HepG2 (cell line): Measurements from ENCODE around the gene DSTYK. TPM values are rescaled to one million over a fixed set of nuclear protein-coding genes. Genes with fewer than 3 reads are reported as not detected.

ENCODE experiments used
- AGO1 ChIP-seq: fragments of 200-400 bp; formaldehyde crosslinking; IDR thresholded peaks from 2 replicates; pipeline ENCODE4 v1.6.1; 2017; ENCODE audit warnings: mild to moderate bottlenecking, low read depth, low read length, moderate library complexity; ENCODE audit not compliant: poor library complexity, severe bottlenecking
- DPF2 ChIP-seq: sonication (generic); formaldehyde crosslinking; IDR thresholded peaks from 2 replicates; pipeline ENCODE4 v1.4.0; 2020; ENCODE audit warnings: mild to moderate bottlenecking, low read depth, missing genetic modification reagents, borderline replicate concordance
- HHEX ChIP-seq: IDR thresholded peaks from 2 replicates; pipeline ENCODE4 v1.6.1; 2016; ENCODE audit warnings: control low read depth
- NCOA5 ChIP-seq: sonication (generic); formaldehyde crosslinking; IDR thresholded peaks from 2 replicates; pipeline ENCODE4 v1.4.0; 2020; ENCODE audit warnings: missing genetic modification reagents
- NFE2L2 ChIP-seq: fragments of 150-350 bp; IDR thresholded peaks from 2 replicates; pipeline ENCODE4 v1.6.1; 2014; ENCODE audit warnings: low read length
- PBX3 ChIP-seq: sonication (generic); formaldehyde crosslinking; IDR thresholded peaks from 2 replicates; pipeline ENCODE4 v1.8.1; 2023; ENCODE audit warnings: missing genetic modification reagents, inconsistent platforms, borderline replicate concordance
- RARA ChIP-seq: IDR thresholded peaks from 2 replicates; pipeline ENCODE4 v1.6.1; 2016; ENCODE audit warnings: missing genetic modification reagents, missing compliant biosample characterization
- SNAI1 ChIP-seq: sonication (generic); formaldehyde crosslinking; IDR thresholded peaks from 2 replicates; pipeline ENCODE4 v1.5.0; 2020; ENCODE audit warnings: mild to moderate bottlenecking, missing genetic modification reagents, borderline replicate concordance
- THRA ChIP-seq: sonication (generic); formaldehyde crosslinking; IDR thresholded peaks from 2 replicates; pipeline ENCODE4 v1.4.0; 2020; ENCODE audit warnings: missing genetic modification reagents, borderline replicate concordance
- ZHX2 ChIP-seq, 2 experiments: sonication (generic) in 1 of 2; formaldehyde crosslinking in 1 of 2; IDR thresholded peaks; 2 replicates each; pipeline versions ENCODE4 v1.6.1 to v1.9.0; 2014 to 2022; ENCODE audit warnings: antibody characterized with exemption in 1 of 2, borderline replicate concordance in 1 of 2, inconsistent platforms in 1 of 2, low read depth in 1 of 2, missing genetic modification reagents in 1 of 2
- ZNF143 ChIP-seq: sonication (generic); formaldehyde crosslinking; IDR thresholded peaks from 2 replicates; pipeline ENCODE4 v1.4.0; 2020; ENCODE audit warnings: missing genetic modification reagents
- ZNF224 ChIP-seq: sonication (generic); formaldehyde crosslinking; IDR thresholded peaks from 2 replicates; pipeline ENCODE4 v1.5.0; 2020; ENCODE audit warnings: mild to moderate bottlenecking, missing genetic modification reagents
- ZNF446 ChIP-seq: sonication (generic); formaldehyde crosslinking; IDR thresholded peaks from 2 replicates; pipeline ENCODE4 v1.5.0; 2020; ENCODE audit warnings: mild to moderate bottlenecking, missing genetic modification reagents
- ZNF691 ChIP-seq: sonication (generic); formaldehyde crosslinking; IDR thresholded peaks from 2 replicates; pipeline ENCODE4 v1.4.0; 2020; ENCODE audit warnings: missing genetic modification reagents, low read depth, mild to moderate bottlenecking, borderline replicate concordance
- polyA plus RNA-seq, 8 experiments: library from polyadenylated mRNA; depleted of rRNA in 3 of 8; stranded (reverse) in 7 of 8; unstranded in 1 of 8; fragments of >200 nt; fragmentation: Illumina TruSeq in 4 of 8; extraction: Trizol in 4 of 8; gene quantifications; 2 replicates each; pipeline versions ENCODE4 v1.2.1 to v1.2.3, GENCODE V29; 2011 to 2016; ENCODE audit warnings: low read depth in 4 of 8, missing spikeins in 1 of 8, mixed read lengths in 1 of 8; ENCODE audit not compliant: insufficient read depth in 1 of 8
- total RNA-seq, 5 experiments: library from RNA; depleted of rRNA; stranded (reverse); fragments of >200 nt; fragmentation: Illumina TruSeq; extraction: Trizol; gene quantifications; 2 replicates each; pipeline ENCODE4 v1.2.3, GENCODE V29; 2016; ENCODE audit warnings: low read depth in 1 of 5

The DSTYK gene
- total and polyA plus RNA-seq, 2 of the 13 experiments (the other 11 are each of a cell fraction or from before 2014, with no cell fraction given): 2.6 to 4.8 TPM

- TF ChIP-seq ZHX2 (IDR thresholded peaks at IDR 0.05; ENCODE audit: low read depth): no peak
- TF ChIP-seq ZHX2 (CRISPR knock-in tag; IDR thresholded peaks at IDR 0.05; ENCODE audit: borderline replicate concordance): no peak
- TF ChIP-seq SNAI1 (CRISPR knock-in tag): no peak
- TF ChIP-seq ZNF446 (CRISPR knock-in tag): no peak
- 0 out of 2 replicates have a peak, but pooled peaks have one; percentile 20 for TF ChIP-seq THRA
- no peak for TF ChIP-seq ZNF143
- TF ChIP-seq AGO1: no peak
- TF ChIP-seq HHEX (CRISPR knock-in tag): no peak
- no peak for TF ChIP-seq PBX3
- 0 out of 2 replicates have a peak, but pooled peaks have one; percentile 34 for TF ChIP-seq ZNF224 (CRISPR knock-in tag)
- 0 out of 2 replicates have a peak, but pooled peaks have one; percentile 56 for TF ChIP-seq ZNF691
- no peak for TF ChIP-seq NCOA5 (CRISPR knock-in tag)
- no peak for TF ChIP-seq DPF2 (CRISPR knock-in tag)
- no peak for TF ChIP-seq RARA (CRISPR knock-in tag)
- TF ChIP-seq NFE2L2: no peak
These were observed 44.7 kb upstream of the DSTYK start (continued) for GRCh38 chr1:205255941-205256780.
